ENCODE results near the gene MAN1A1.

- no peak for TF ChIP-seq CTCF (tag by site-specific recombination; IDR thresholded peaks at IDR 0.05)
- TF ChIP-seq ZBTB49 (tag by site-specific recombination; IDR thresholded peaks at IDR 0.05; ENCODE audit: low read depth): no peak
- no peak for TF ChIP-seq ZBTB8A (tag by site-specific recombination; IDR thresholded peaks at IDR 0.05)
- no peak for TF ChIP-seq ZNF133 (tag by site-specific recombination; IDR thresholded peaks at IDR 0.05)
- no peak for TF ChIP-seq ZNF24 (tag by site-specific recombination; IDR thresholded peaks at IDR 0.05)
- TF ChIP-seq, protein P1, sequence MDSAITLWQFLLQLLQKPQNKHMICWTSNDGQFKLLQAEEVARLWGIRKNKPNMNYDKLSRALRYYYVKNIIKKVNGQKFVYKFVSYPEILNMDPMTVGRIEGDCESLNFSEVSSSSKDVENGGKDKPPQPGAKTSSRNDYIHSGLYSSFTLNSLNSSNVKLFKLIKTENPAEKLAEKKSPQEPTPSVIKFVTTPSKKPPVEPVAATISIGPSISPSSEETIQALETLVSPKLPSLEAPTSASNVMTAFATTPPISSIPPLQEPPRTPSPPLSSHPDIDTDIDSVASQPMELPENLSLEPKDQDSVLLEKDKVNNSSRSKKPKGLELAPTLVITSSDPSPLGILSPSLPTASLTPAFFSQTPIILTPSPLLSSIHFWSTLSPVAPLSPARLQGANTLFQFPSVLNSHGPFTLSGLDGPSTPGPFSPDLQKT (IDR thresholded peaks at IDR 0.05; ENCODE audit: borderline replicate concordance, low read depth, low read length): no peak
- no peak for TF ChIP-seq ZNF175 (tag by site-specific recombination; IDR thresholded peaks at IDR 0.05)
- no peak for TF ChIP-seq ZNF660 (tag by site-specific recombination; IDR thresholded peaks at IDR 0.05)
- no peak for TF ChIP-seq ZNF274 (IDR thresholded peaks at IDR 0.05; ENCODE audit: low read length)
- no peak for TF ChIP-seq ZNF274 (tag by site-specific recombination; IDR thresholded peaks at IDR 0.05; ENCODE audit: borderline replicate concordance)
- no peak for TF ChIP-seq ZBTB48 (tag by site-specific recombination; IDR thresholded peaks at IDR 0.05)
Observed at GRCh38 chr6:119209452-119210205, 139.9 kb downstream of the MAN1A1 start.

Measured in HEK293 (cell line).